HepG2 (cell line): ENCODE data around the gene AGXT. TPM values are rescaled to one million over a fixed set of nuclear protein-coding genes. Genes with fewer than 3 reads are reported as not detected.

Experiments
- BCL6 ChIP-seq: IDR thresholded peaks from 2 replicates; pipeline ENCODE4 v1.6.1; 2016; ENCODE audit warnings: missing genetic modification reagents, missing compliant biosample characterization
- DNMT3B ChIP-seq: conservative IDR thresholded peaks from 2 replicates; pipeline ENCODE4 v1.6.1; 2016; ENCODE audit warnings: missing biosample characterization, control low read depth
- HCFC1 ChIP-seq: fragments of 150-350 bp; IDR thresholded peaks from 2 replicates; pipeline ENCODE4 v1.6.1; 2014; ENCODE audit warnings: low read depth, low read length
- HIVEP1 ChIP-seq: sonication (generic); formaldehyde crosslinking; IDR thresholded peaks from 2 replicates; pipeline ENCODE4 v1.4.0; 2020; ENCODE audit warnings: mild to moderate bottlenecking, missing genetic modification reagents
- MIER2 ChIP-seq: IDR thresholded peaks from 2 replicates; pipeline ENCODE4 v1.6.1; 2016; ENCODE audit warnings: missing biosample characterization, missing genetic modification reagents
- RFXAP ChIP-seq: sonication (generic); formaldehyde crosslinking; IDR thresholded peaks from 2 replicates; pipeline ENCODE4 v1.4.0; 2020; ENCODE audit warnings: missing genetic modification reagents, borderline replicate concordance
- RXRA ChIP-seq: sonication (generic); formaldehyde crosslinking; IDR thresholded peaks from 2 replicates; pipeline ENCODE4 v1.5.1; 2020; ENCODE audit warnings: missing genetic modification reagents
- SALL1 ChIP-seq: sonication (generic); formaldehyde crosslinking; IDR thresholded peaks from 2 replicates; pipeline ENCODE4 v1.8.0; 2022; ENCODE audit warnings: mild to moderate bottlenecking, missing genetic modification reagents
- SKI ChIP-seq: fragments of 450-650 bp; IDR thresholded peaks from one replicate; pipeline ENCODE4 v1.6.1; 2018; ENCODE audit warnings: mild to moderate bottlenecking; ENCODE audit not compliant: partially characterized antibody
- SRF ChIP-seq: IDR thresholded peaks from 2 replicates; pipeline ENCODE4 v1.6.1; 2011; ENCODE audit warnings: mild to moderate bottlenecking, low read depth, low read length, moderate library complexity
- TOE1 ChIP-seq: sonication (generic); formaldehyde crosslinking; IDR thresholded peaks from 2 replicates; pipeline ENCODE4 v1.4.0; 2020; ENCODE audit warnings: mild to moderate bottlenecking, missing genetic modification reagents
- ZNF354B ChIP-seq: sonication (generic); formaldehyde crosslinking; IDR thresholded peaks from 2 replicates; pipeline ENCODE4 v1.8.0; 2022; ENCODE audit warnings: mild to moderate bottlenecking, missing genetic modification reagents
- polyA plus RNA-seq, 8 experiments: library from polyadenylated mRNA; depleted of rRNA in 3 of 8; stranded (reverse) in 7 of 8; unstranded in 1 of 8; fragments of >200 nt; fragmentation: Illumina TruSeq in 4 of 8; extraction: Trizol in 4 of 8; gene quantifications; 2 replicates each; pipeline versions ENCODE4 v1.2.1 to v1.2.3, GENCODE V29; 2011 to 2016; ENCODE audit warnings: low read depth in 4 of 8, missing spikeins in 1 of 8, mixed read lengths in 1 of 8; ENCODE audit not compliant: insufficient read depth in 1 of 8
- total RNA-seq, 5 experiments: library from RNA; depleted of rRNA; stranded (reverse); fragments of >200 nt; fragmentation: Illumina TruSeq; extraction: Trizol; gene quantifications; 2 replicates each; pipeline ENCODE4 v1.2.3, GENCODE V29; 2016; ENCODE audit warnings: low read depth in 1 of 5
- TF ChIP-seq, protein P1 (sequence below): sonication (generic); formaldehyde crosslinking; IDR thresholded peaks from 2 replicates; pipeline ENCODE4 v1.4.0; 2020; ENCODE audit warnings: missing genetic modification reagents; ENCODE audit errors: not compliant biosample characterization
- TF ChIP-seq, protein P2 (sequence below): sonication (generic); formaldehyde crosslinking; conservative IDR thresholded peaks from 2 replicates; pipeline ENCODE4 v1.4.0; 2020; ENCODE audit warnings: missing genetic modification reagents
- TF ChIP-seq, protein P3 (sequence below): IDR thresholded peaks from 2 replicates; pipeline ENCODE4 v1.6.1; 2016; ENCODE audit warnings: low read depth, borderline replicate concordance
- TF ChIP-seq, protein P4 (sequence below): sonication (generic); formaldehyde crosslinking; IDR thresholded peaks from 2 replicates; pipeline ENCODE4 v1.5.0; 2020; ENCODE audit warnings: mild to moderate bottlenecking, missing genetic modification reagents, borderline replicate concordance
- TF ChIP-seq, protein P5 (sequence below): sonication (generic); formaldehyde crosslinking; IDR thresholded peaks from 2 replicates; pipeline ENCODE4 v1.4.0; 2020; ENCODE audit warnings: mild to moderate bottlenecking, missing genetic modification reagents
- TF ChIP-seq, protein P6 (sequence below): sonication (generic); formaldehyde crosslinking; IDR thresholded peaks from 2 replicates; pipeline ENCODE4 v1.4.0; 2020; ENCODE audit warnings: missing genetic modification reagents
- TF ChIP-seq, protein P7 (sequence below): sonication (generic); formaldehyde crosslinking; IDR thresholded peaks from 2 replicates; pipeline ENCODE4 v1.4.0; 2020; ENCODE audit warnings: low read depth, mild to moderate bottlenecking, missing genetic modification reagents
- TF ChIP-seq, protein P8 (sequence below): IDR thresholded peaks from 2 replicates; pipeline ENCODE4 v1.6.1; 2016

Gene AGXT
- total and polyA plus RNA-seq, 2 of the 13 experiments (the other 11 are each of a cell fraction or from before 2014, with no cell fraction given) = 41.9 to 96.1 TPM

DNA sequence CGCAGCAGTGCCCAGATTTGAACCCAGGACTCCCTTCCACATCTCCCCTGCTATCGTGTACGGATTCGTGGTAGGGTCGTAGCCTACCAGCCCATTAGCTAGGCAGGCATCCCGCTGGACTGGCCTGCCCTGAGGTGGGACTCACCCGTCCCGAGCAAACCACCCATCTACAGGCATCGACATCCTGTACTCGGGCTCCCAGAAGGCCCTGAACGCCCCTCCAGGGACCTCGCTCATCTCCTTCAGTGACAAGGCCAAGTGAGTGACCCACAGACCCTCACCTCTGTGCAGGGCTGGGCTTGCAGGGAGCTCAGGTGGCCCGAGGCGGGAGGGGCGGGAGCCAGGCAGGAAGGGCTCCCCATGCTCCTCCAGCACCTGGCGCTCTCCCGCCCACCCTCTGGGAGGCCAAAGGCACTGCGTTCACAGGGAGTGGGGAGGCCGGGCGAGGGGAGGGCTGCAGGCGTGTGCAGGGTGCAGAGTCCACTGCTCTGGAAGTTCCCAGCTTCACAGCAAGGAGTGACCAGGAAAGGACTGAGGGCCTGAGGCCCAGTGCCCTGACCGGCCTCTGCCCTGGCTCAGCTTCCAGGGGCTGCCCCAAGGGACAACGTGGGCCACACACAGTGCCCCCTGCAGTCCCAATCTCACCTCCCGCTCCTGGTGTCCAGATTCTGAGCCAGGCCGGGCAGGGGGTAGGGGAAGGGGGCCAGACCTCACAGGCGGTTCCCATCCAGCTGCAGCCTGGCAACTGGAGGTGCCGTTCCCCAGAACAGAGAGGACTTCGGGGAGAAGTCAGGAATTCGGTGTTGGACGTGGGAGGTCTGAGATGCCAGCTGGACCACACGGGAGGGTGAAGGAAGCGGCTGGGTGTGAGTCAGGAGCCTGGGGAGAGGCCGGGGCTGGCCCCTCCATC, 5.4 kb downstream of the AGXT start (continued):
- TF ChIP-seq, protein P1, sequence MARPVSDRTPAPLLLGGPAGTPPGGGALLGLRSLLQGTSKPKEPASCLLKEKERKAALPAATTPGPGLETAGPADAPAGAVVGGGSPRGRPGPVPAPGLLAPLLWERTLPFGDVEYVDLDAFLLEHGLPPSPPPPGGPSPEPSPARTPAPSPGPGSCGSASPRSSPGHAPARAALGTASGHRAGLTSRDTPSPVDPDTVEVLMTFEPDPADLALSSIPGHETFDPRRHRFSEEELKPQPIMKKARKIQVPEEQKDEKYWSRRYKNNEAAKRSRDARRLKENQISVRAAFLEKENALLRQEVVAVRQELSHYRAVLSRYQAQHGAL (CRISPR knock-in tag) = no peak
- TF ChIP-seq HIVEP1 (CRISPR knock-in tag) (peak; percentile 94), BCL6 (peak; percentile 74), TOE1 (no peak), HCFC1 (no peak), SRF (no peak), SALL1 (CRISPR knock-in tag) (peak; percentile 99), DNMT3B (CRISPR knock-in tag) (no peak), MIER2 (CRISPR knock-in tag) (peak; percentile 79), RXRA (CRISPR knock-in tag) (peak; percentile 93), SKI (peak; percentile 36), ZNF354B (no peak), RFXAP (CRISPR knock-in tag) (peak; percentile 75; the same call in 1 of the 2 replicates)
- TF ChIP-seq, protein P2, sequence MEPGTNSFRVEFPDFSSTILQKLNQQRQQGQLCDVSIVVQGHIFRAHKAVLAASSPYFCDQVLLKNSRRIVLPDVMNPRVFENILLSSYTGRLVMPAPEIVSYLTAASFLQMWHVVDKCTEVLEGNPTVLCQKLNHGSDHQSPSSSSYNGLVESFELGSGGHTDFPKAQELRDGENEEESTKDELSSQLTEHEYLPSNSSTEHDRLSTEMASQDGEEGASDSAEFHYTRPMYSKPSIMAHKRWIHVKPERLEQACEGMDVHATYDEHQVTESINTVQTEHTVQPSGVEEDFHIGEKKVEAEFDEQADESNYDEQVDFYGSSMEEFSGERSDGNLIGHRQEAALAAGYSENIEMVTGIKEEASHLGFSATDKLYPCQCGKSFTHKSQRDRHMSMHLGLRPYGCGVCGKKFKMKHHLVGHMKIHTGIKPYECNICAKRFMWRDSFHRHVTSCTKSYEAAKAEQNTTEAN = no peak
- TF ChIP-seq, protein P3, sequence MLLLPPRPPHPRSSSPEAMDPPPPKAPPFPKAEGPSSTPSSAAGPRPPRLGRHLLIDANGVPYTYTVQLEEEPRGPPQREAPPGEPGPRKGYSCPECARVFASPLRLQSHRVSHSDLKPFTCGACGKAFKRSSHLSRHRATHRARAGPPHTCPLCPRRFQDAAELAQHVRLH (CRISPR knock-in tag) = peak; percentile 84; the same call in 1 of the 2 replicates
- TF ChIP-seq, protein P4, sequence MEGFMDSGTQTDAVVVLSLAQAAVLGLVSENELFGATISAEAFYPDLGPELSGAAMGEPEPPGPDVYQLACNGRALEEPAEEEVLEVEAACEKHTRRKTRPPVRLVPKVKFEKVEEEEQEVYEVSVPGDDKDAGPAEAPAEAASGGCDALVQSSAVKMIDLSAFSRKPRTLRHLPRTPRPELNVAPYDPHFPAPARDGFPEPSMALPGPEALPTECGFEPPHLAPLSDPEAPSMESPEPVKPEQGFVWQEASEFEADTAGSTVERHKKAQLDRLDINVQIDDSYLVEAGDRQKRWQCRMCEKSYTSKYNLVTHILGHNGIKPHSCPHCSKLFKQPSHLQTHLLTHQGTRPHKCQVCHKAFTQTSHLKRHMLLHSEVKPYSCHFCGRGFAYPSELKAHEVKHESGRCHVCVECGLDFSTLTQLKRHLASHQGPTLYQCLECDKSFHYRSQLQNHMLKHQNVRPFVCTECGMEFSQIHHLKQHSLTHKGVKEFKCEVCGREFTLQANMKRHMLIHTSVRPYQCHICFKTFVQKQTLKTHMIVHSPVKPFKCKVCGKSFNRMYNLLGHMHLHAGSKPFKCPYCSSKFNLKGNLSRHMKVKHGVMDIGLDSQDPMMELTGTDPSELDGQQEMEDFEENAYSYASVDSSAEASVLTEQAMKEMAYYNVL (CRISPR knock-in tag) = peak; percentile 89; the same call in 1 of the 2 replicates
- TF ChIP-seq, protein P5, sequence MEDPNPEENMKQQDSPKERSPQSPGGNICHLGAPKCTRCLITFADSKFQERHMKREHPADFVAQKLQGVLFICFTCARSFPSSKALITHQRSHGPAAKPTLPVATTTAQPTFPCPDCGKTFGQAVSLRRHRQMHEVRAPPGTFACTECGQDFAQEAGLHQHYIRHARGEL (CRISPR knock-in tag) = peak; percentile 94
- TF ChIP-seq, protein P6, sequence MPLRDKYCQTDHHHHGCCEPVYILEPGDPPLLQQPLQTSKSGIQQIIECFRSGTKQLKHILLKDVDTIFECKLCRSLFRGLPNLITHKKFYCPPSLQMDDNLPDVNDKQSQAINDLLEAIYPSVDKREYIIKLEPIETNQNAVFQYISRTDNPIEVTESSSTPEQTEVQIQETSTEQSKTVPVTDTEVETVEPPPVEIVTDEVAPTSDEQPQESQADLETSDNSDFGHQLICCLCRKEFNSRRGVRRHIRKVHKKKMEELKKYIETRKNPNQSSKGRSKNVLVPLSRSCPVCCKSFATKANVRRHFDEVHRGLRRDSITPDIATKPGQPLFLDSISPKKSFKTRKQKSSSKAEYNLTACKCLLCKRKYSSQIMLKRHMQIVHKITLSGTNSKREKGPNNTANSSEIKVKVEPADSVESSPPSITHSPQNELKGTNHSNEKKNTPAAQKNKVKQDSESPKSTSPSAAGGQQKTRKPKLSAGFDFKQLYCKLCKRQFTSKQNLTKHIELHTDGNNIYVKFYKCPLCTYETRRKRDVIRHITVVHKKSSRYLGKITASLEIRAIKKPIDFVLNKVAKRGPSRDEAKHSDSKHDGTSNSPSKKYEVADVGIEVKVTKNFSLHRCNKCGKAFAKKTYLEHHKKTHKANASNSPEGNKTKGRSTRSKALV (CRISPR knock-in tag) = peak; percentile 69; the same call in 1 of the 2 replicates
- TF ChIP-seq, protein P7, sequence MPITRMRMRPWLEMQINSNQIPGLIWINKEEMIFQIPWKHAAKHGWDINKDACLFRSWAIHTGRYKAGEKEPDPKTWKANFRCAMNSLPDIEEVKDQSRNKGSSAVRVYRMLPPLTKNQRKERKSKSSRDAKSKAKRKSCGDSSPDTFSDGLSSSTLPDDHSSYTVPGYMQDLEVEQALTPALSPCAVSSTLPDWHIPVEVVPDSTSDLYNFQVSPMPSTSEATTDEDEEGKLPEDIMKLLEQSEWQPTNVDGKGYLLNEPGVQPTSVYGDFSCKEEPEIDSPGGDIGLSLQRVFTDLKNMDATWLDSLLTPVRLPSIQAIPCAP (CRISPR knock-in tag) = no peak
- TF ChIP-seq, protein P8, sequence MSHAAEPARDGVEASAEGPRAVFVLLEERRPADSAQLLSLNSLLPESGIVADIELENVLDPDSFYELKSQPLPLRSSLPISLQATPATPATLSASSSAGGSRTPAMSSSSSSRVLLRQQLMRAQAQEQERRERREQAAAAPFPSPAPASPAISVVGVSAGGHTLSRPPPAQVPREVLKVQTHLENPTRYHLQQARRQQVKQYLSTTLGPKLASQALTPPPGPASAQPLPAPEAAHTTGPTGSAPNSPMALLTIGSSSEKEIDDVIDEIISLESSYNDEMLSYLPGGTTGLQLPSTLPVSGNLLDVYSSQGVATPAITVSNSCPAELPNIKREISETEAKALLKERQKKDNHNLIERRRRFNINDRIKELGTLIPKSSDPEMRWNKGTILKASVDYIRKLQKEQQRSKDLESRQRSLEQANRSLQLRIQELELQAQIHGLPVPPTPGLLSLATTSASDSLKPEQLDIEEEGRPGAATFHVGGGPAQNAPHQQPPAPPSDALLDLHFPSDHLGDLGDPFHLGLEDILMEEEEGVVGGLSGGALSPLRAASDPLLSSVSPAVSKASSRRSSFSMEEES (CRISPR knock-in tag) = peak; percentile 79
